Renal cortical epithelial cell (primary cell): ENCODE results near the gene VAC14. TPM values are rescaled to one million over a fixed set of nuclear protein-coding genes. Genes with fewer than 3 reads are reported as not detected.
"Not testable (repeated sequence)": the region's sequence is repeated elsewhere in the genome, so short reads cannot be mapped to it uniquely, and the experiment has no call there.

Source experiments
- DNase-seq: peaks from one replicate; pipeline ENCODE4 v3.0.0-alpha.2; 2011; ENCODE audit warnings: low read depth
- total RNA-seq: library from RNA; depleted of rRNA; stranded (reverse); fragments of >200 nt; gene quantifications from 2 replicates; pipeline ENCODE4 v1.2.3, GENCODE V29; 2014

VAC14 gene
- total RNA-seq, 1 donor from 2014 or later = 30.3 TPM

GRCh38 chr16:70744366-70744765 lies 56.6 kb downstream of the VAC14 start:
- DNase-seq = no peak

DNA sequence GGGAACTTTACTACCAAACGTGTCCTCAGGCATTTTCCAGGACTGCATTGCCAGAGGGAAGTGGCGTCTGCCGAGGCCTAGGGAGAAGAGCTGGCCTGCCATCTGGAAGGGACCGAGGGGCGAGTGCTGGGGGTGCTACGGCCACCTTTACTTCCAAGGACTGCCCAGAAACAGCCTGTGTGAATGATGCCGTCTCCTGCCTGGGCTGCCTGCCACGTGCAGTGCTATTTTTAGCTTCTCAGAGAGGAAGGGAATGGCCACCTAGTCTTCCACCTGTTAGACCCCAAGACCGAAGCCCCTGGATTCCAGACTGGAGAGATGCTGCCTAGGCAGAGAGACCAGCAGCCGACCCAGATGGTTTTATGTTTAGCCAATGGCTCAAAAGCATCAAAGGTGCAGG lies 57.2 kb downstream of the VAC14 start:
- no peak for DNase-seq

DNA sequence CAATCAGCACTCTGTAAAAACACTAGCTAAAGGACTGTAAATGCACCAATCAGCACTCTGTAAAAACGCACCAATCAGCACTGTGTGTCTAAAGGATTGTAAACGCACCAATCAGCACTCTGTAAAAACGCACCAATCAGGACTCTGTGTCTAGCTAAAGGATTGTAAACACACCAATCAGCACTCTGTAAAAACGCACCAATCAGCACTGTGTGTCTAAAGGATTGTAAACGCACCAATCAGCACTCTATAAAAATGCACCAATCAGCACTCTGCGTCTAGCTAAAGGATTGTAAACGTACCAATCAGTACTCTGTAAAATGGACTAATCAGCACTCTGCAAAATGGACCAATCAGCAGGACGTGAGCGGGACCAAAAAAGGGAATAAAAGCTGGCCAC lies 58.0 kb downstream of the VAC14 start:
- not testable (repeated sequence) for DNase-seq

- DNase-seq = no peak
Measured at GRCh38 chr16:70741783-70742125, 59.2 kb downstream of the VAC14 start.

DNA sequence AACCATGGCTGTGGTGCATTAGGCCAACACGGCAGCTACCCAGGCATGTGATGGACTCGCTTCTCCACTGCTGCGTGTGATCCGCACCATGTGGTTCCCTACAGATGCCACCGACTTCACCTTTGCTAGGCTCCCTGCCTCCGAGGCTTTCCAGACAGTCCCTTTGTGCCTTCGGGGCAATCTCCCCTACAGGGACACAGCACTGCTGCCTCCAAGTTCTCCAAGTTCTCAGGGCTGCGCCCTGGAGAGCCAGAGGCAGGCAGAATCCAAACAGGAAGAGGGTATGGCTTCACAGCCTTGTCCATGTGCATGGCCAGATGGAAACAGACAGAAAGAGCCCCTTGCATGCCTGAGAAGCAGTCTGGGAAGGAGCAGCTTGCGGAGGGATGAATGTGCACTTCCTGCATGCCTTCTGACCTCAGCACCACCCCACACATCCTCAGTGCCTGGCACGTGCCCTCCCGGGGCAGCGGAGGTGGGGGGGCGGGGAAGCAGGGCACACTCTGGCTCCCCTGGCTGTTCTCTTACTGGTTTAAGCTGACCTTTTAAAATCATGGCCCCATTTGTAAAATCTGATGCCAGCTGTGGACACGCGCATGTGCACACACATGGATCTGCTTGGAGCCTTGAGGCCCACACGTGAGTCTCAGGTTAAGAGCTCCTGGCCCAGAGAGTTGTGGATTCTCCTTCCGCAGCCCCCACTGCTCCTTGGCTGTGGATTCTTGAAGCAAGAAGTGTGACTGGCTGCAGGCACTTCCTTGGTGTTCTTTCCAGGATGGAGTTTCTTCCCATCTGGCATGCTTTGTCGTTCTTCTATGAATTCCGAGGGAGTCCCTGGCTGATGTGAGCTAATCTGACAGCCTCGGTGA lies 59.8 kb downstream of the VAC14 start:
- DNase-seq = peak; percentile 67

DNA sequence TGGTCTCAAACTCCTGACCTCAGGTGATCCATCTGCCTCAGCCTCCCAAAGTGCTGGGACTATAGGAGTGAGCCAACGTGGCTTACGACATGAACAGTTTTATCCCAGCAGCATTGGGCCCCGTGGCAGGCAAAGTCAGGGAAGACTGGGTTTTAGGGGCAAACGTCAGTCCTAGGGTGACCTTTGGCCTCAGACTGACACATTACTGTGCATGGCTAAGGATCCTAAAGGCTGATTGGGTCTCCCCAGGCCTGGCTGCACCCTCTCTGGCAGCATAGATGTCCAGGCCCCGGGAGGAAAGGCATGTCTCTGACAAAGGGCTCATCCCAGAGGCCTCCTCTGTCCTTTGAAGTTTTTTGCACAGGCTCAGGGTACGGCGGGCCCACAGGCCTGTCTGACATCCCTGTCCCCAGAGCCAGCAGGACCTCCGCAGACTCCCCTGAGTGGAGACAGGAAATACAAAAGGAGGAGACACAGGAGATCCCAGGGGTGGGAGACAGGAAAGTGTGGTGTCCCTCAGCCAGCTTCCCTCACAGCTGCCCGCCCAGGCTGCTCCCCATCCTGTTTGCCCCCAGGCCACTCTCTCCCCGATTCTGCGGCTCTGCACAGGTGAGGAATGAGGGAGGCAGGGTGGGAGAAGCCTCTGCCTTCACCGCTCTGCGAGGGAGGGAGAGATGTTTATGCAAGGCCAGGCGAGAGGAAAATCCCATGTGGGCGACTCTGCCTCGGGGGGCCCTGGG lies 60.6 kb downstream of the VAC14 start:
- no peak for DNase-seq

DNA sequence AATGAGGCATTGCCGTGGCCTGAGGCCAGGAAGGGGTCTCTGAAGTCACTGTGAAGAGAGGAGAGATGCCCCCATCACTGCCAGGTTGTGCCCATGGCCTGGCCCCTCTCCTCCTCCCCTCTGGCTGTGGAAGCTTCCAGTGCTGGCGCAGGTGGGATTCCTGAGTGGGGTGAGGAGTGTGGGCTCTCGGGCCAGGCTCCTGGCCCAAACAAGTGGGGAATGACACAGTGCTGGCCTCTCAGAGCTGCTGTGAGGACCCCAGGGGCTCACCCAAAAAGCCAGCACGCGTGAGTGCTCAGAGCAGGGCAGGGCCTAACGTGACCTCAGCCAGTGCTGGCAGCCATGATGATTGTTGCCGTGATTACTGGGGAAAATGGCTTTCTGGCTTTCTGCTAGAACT lies 61.6 kb downstream of the VAC14 start:
- DNase-seq = no peak

GRCh38 chr16:70738083-70738977 lies 62.6 kb downstream of the VAC14 start:
- peak; percentile 63 for DNase-seq

GRCh38 chr16:70737377-70738082 lies 63.4 kb downstream of the VAC14 start:
- peak; percentile 81 for DNase-seq

GRCh38 chr16:70736465-70737376 lies 64.2 kb downstream of the VAC14 start:
- no peak for DNase-seq

DNA sequence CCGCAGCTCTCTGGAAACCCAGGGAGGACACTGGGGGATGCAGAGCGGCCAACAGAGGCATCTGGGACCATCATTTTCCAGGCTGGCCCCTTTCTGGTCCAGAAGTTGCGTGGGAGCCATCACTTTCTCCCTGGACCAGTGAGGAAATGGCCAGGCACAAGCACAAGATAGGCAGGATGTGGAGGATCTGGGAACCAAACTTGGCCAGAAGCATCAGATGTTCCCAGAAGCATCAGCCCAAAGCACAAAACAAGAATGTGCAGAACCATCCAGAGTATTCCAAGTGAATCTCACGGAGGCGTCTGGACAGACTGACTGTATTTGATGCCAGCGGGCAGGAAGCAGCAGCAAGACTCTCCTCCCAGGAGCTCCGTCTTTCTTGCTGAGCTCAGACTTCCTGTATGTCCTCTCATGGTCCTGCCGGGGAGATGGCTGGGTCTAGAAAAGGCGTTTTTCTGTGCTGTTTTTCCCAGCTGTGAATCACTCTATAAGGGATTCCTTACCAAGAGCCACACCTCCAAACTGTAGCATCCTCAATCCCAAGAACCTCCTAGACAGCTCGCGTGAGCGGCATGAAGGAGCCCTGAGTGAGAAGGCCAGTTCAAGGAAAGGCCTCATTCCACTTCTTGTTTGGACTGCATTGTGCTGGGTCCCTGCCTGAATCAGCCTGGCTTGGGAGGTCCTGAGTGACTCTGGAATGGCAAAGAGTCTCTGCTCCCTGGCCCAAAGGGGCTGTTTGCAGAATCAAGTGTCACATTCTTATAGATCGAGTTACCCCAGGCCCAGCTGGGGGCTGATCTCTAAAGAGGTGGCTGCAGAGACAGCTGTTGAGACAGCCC lies 65.6 kb downstream of the VAC14 start:
- no peak for DNase-seq

GRCh38 chr16:70734522-70735095 lies 66.3 kb downstream of the VAC14 start:
- DNase-seq = no peak

GRCh38 chr16:70730944-70731343 lies 70.0 kb downstream of the VAC14 start:
- DNase-seq = no peak

GRCh38 chr16:70730031-70730430 lies 70.9 kb downstream of the VAC14 start:
- DNase-seq = no peak

DNA sequence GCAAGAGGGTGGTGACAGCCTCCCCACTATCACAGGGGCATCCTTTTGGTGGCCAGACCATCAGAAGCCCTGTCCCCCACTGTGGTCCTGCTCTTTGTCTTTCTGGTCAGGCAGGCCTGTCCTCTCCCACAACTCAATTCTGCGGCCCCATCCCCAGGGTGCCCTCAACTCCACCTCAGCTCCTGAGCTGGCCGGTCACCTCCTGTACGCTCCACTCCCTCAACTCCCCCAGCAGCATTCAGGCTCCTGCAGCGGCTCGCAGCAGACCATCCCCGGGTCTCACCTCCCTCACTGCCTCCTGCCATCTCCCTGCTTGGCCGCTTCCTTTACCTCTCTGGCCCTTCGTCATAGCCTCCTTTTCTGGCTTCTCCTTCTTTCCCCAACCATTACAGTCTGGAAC lies 71.7 kb downstream of the VAC14 start:
- no peak for DNase-seq

- no peak for DNase-seq
Measured at GRCh38 chr16:70728150-70728549, 72.8 kb downstream of the VAC14 start.

- no peak for DNase-seq
Measured at GRCh38 chr16:70726892-70727361, 74.0 kb downstream of the VAC14 start.

GRCh38 chr16:70725912-70726828 lies 74.8 kb downstream of the VAC14 start:
- no peak for DNase-seq
